Caco-2 (cell line): ENCODE measurements around the gene KCNQ1OT1. TPM values are rescaled to one million over a fixed set of nuclear protein-coding genes. Genes with fewer than 3 reads are reported as not detected.

ENCODE experiments used
- BruUV-seq: library from RNA; stranded (reverse); fragments of 400-500 nt; replicated peaks from 2 replicates; lab custom pipeline; 2021; lab: Mats Ljungman, UMichigan
- CTCF ChIA-PET: fragments of 300-600 bp; sonication (Branson Sonifier 250); formaldehyde crosslinking; loops from one replicate; lab custom pipeline; 2022; ENCODE audit warnings: antibody characterized with exemption; lab: Charles Lee
- POLR2A ChIA-PET: fragments of 300-600 bp; sonication (Branson Sonifier 250); formaldehyde crosslinking; loops from one replicate; lab custom pipeline; 2022; ENCODE audit warnings: antibody characterized with exemption; lab: Charles Lee
- DNase-seq, 2 experiments: peaks; one replicate each; pipeline versions ENCODE4 v3.0.0 to v3.0.0-alpha.2; 2020 to 2022
- H3K27me3 ChIP-seq: replicated peaks from 2 replicates; pipeline ENCODE4 v1.6.0; 2011; ENCODE audit warnings: low read length; ENCODE audit not compliant: control insufficient read depth, insufficient read depth
- H3K36me3 ChIP-seq: 2 replicates; pipeline ENCODE4 v1.5.1; 2011; ENCODE audit warnings: low read length; ENCODE audit not compliant: control insufficient read depth, insufficient read depth
- H3K4me1 ChIP-seq: fragments of 250-450 bp; sonication (Bioruptor Pico); 2 replicates; pipeline ENCODE4 v1.5.1; 2020; ENCODE audit warnings: mild to moderate bottlenecking
- H3K4me3 ChIP-seq: 2 replicates; pipeline ENCODE4 v1.5.1; 2011; ENCODE audit warnings: low read depth, mild to moderate bottlenecking, control low read depth, low read length
- H3K9me3 ChIP-seq: fragments of 250-450 bp; sonication (Bioruptor Pico); 2 replicates; pipeline ENCODE4 v1.5.1; 2020; ENCODE audit warnings: mild to moderate bottlenecking, moderate library complexity
- H3K27ac Mint-ChIP-seq: one replicate; pipeline ENCODE4 v1.8.0; 2022; ENCODE audit warnings: mixed read lengths; ENCODE audit not compliant: unreplicated experiment
- H3K27me3 Mint-ChIP-seq: one replicate; pipeline ENCODE4 v1.8.0; 2022; ENCODE audit warnings: mixed read lengths; ENCODE audit not compliant: insufficient read depth, unreplicated experiment
- H3K36me3 Mint-ChIP-seq: one replicate; pipeline ENCODE4 v1.8.0; 2022; ENCODE audit warnings: mild to moderate bottlenecking, mixed read lengths; ENCODE audit not compliant: insufficient read depth, unreplicated experiment
- H3K4me1 Mint-ChIP-seq: one replicate; pipeline ENCODE4 v1.8.0; 2022; ENCODE audit warnings: low read depth, mixed read lengths; ENCODE audit not compliant: unreplicated experiment
- H3K4me3 Mint-ChIP-seq: one replicate; pipeline ENCODE4 v1.8.0; 2022; ENCODE audit warnings: mild to moderate bottlenecking, moderate library complexity, mixed read lengths; ENCODE audit not compliant: unreplicated experiment
- H3K9me3 Mint-ChIP-seq: one replicate; pipeline ENCODE4 v1.8.0; 2022; ENCODE audit warnings: mixed read lengths; ENCODE audit not compliant: unreplicated experiment
- intact Hi-C: fragments of 100-400 bp; cut with micrococcal nuclease; formaldehyde crosslinking; loops from one replicate; pipeline ENCODE4 v1.10.0; 2022; ENCODE audit not compliant: unreplicated experiment
- total RNA-seq: library from RNA; stranded (reverse); gene quantifications from 2 replicates; pipeline ENCODE4 v1.2.3, GENCODE V29; 2022
- TF ChIP-seq, protein P1 (sequence below), 2 experiments: fragments of 200-600 bp in 1 of 2; IDR thresholded peaks; 1 replicate in 1 of 2; 2 replicates in 1 of 2; pipeline versions ENCODE4 v1.5.1 to v1.8.0; 2011 to 2022; ENCODE audit warnings: antibody characterized with exemption in 1 of 2, control low read depth in 1 of 2, inconsistent platforms in 1 of 2, low read depth in 1 of 2, low read length in 1 of 2, mild to moderate bottlenecking in 1 of 2, moderate library complexity in 1 of 2; ENCODE audit not compliant: insufficient read depth in 1 of 2, severe bottlenecking in 1 of 2, unreplicated experiment in 1 of 2

KCNQ1OT1 gene
- total RNA-seq, 1 experiment from 2014 or later, result 7.5 TPM

- POLR2A ChIA-PET, result no interaction called here
- CTCF ChIA-PET, result no interaction called here
- Histone ChIP-seq H3K27me3 (no peaks in the 10 kb centered on the region), H3K4me1 (peaks cover 34% of the 10 kb centered on the region), H3K9me3 (no peaks in the 10 kb centered on the region), H3K4me3 (no peak overlapping the region), H3K36me3 (no peaks in the 10 kb centered on the region)
- TF ChIP-seq, protein P1, sequence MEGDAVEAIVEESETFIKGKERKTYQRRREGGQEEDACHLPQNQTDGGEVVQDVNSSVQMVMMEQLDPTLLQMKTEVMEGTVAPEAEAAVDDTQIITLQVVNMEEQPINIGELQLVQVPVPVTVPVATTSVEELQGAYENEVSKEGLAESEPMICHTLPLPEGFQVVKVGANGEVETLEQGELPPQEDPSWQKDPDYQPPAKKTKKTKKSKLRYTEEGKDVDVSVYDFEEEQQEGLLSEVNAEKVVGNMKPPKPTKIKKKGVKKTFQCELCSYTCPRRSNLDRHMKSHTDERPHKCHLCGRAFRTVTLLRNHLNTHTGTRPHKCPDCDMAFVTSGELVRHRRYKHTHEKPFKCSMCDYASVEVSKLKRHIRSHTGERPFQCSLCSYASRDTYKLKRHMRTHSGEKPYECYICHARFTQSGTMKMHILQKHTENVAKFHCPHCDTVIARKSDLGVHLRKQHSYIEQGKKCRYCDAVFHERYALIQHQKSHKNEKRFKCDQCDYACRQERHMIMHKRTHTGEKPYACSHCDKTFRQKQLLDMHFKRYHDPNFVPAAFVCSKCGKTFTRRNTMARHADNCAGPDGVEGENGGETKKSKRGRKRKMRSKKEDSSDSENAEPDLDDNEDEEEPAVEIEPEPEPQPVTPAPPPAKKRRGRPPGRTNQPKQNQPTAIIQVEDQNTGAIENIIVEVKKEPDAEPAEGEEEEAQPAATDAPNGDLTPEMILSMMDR (IDR thresholded peaks at IDR 0.05; ENCODE audit: insufficient read depth in 1 of 2, low read depth in 1 of 2, low read length in 1 of 2, severe bottlenecking in 1 of 2, unreplicated experiment in 1 of 2), result no peak
- no peak for DNase-seq
- H3K27ac Mint-ChIP-seq, result no peak overlapping the region
- no peaks in the 10 kb centered on the region for H3K36me3 Mint-ChIP-seq
- BruUV-seq, result no TSS peak
- H3K27me3 Mint-ChIP-seq, result no peaks in the 10 kb centered on the region
- H3K4me1 Mint-ChIP-seq, result peaks cover 27% of the 10 kb centered on the region
- no peak overlapping the region for H3K4me3 Mint-ChIP-seq
- H3K9me3 Mint-ChIP-seq, result no peaks in the 10 kb centered on the region
- intact Hi-C loops, result no loop called here
Observed at GRCh38 chr11:2738551-2739431, 39.0 kb upstream of the KCNQ1OT1 start.

DNA sequence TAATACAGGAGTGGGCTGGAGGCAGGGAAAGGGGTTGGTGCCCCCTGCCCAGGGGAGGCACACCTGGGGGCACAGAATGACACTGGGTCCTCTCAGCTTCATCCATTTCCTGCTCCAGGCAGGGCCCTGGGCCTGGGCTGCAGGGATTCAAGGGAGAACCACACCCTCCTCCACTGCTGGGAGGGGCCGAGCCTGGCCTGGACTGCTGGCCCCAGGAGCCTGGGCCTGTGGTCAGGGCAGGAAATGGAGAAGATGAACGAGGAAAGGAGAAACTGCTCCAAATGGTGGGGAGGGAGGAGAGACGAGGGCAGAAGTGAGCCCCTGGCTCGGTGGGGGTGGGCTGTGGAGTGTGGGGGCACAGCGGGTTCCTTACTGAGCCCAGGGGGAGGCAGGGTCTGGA, 38.1 kb upstream of the KCNQ1OT1 start:
- H3K27ac Mint-ChIP-seq, result peak overlapping the region; percentile 73
- no peak for DNase-seq
- no peak overlapping the region for H3K4me3 Mint-ChIP-seq
- intact Hi-C loops, result no loop called here
- H3K9me3 ChIP-seq, result no peaks in the 10 kb centered on the region
- peaks cover 27% of the 10 kb centered on the region for H3K4me1 Mint-ChIP-seq
- TF ChIP-seq, protein P1 (IDR thresholded peaks at IDR 0.05; ENCODE audit: insufficient read depth in 1 of 2, low read depth in 1 of 2, low read length in 1 of 2, severe bottlenecking in 1 of 2, unreplicated experiment in 1 of 2), result no peak
- no peaks in the 10 kb centered on the region for H3K36me3 ChIP-seq
- no peaks in the 10 kb centered on the region for H3K36me3 Mint-ChIP-seq
- peaks cover 34% of the 10 kb centered on the region for H3K4me1 ChIP-seq
- H3K27me3 Mint-ChIP-seq, result no peaks in the 10 kb centered on the region
- H3K27me3 ChIP-seq, result no peaks in the 10 kb centered on the region
- ChIA-PET POLR2A (no interaction called here), CTCF (no interaction called here)
- BruUV-seq, result no TSS peak
- no peaks in the 10 kb centered on the region for H3K9me3 Mint-ChIP-seq
- no peak overlapping the region for H3K4me3 ChIP-seq

- no TSS peak for BruUV-seq
- DNase-seq, result no peak
- H3K9me3 Mint-ChIP-seq, result no peaks in the 10 kb centered on the region
- POLR2A ChIA-PET, result no interaction called here
- Histone ChIP-seq H3K4me3 (no peak overlapping the region), H3K4me1 (peaks cover 32% of the 10 kb centered on the region), H3K36me3 (no peaks in the 10 kb centered on the region), H3K9me3 (no peaks in the 10 kb centered on the region), H3K27me3 (no peaks in the 10 kb centered on the region)
- peaks cover 27% of the 10 kb centered on the region for H3K4me1 Mint-ChIP-seq
- TF ChIP-seq, protein P1 (IDR thresholded peaks at IDR 0.05; ENCODE audit: insufficient read depth in 1 of 2, low read depth in 1 of 2, low read length in 1 of 2, severe bottlenecking in 1 of 2, unreplicated experiment in 1 of 2), result no peak
- intact Hi-C loops, result no loop called here
- CTCF ChIA-PET, result no interaction called here
- no peaks in the 10 kb centered on the region for H3K36me3 Mint-ChIP-seq
- H3K27me3 Mint-ChIP-seq, result no peaks in the 10 kb centered on the region
- peak overlapping the region; percentile 73 for H3K27ac Mint-ChIP-seq
- H3K4me3 Mint-ChIP-seq, result no peak overlapping the region
Observed at GRCh38 chr11:2737226-2737590, 37.4 kb upstream of the KCNQ1OT1 start.
